LHCN-M2 (cell line): Measurements from ENCODE around the gene UBE2H. TPM values are rescaled to one million over a fixed set of nuclear protein-coding genes. Genes with fewer than 3 reads are reported as not detected.
A peak's percentile ranks its signal among the peaks of the same experiment; 100 is the strongest.
"Not testable (repeated sequence)": the region's sequence is repeated elsewhere in the genome, so short reads cannot be mapped to it uniquely, and the experiment has no call there.

Experiments used
- DNase-seq: peaks from one replicate; pipeline ENCODE4 v3.0.0-alpha.2; 2012; ENCODE audit warnings: low read depth
- total RNA-seq: library from RNA; depleted of rRNA; stranded (reverse); fragments of >200 nt; gene quantifications from 2 replicates; pipeline ENCODE4 v1.2.3, GENCODE V29; 2014

The UBE2H gene
- total RNA-seq, 1 experiment from 2014 or later = 61.3 TPM

- DNase-seq = no peak
These were observed 78.0 kb downstream of the UBE2H start for GRCh38 chr7:129874722-129875121.

GRCh38 chr7:129872054-129872453 lies 80.7 kb downstream of the UBE2H start:
- DNase-seq = no peak

GRCh38 chr7:129870668-129871067 lies 82.1 kb downstream of the UBE2H start:
- no peak for DNase-seq

- DNase-seq = no peak
These were observed 86.5 kb downstream of the UBE2H start for GRCh38 chr7:129866251-129866650.

- DNase-seq = no peak
These were observed 86.9 kb downstream of the UBE2H start for GRCh38 chr7:129865925-129866201.

- DNase-seq = peak; percentile 23
These were observed 87.5 kb downstream of the UBE2H start for GRCh38 chr7:129865093-129865924.

- not testable (repeated sequence) for DNase-seq
These were observed 88.1 kb downstream of the UBE2H start for GRCh38 chr7:129864676-129865075.

- DNase-seq = no peak
These were observed 88.7 kb downstream of the UBE2H start for GRCh38 chr7:129864042-129864441.

GRCh38 chr7:129862682-129863081 lies 90.1 kb downstream of the UBE2H start:
- DNase-seq = no peak

GRCh38 chr7:129860784-129861183 lies 92.0 kb downstream of the UBE2H start:
- not testable (repeated sequence) for DNase-seq

- no peak for DNase-seq
These were observed 93.6 kb downstream of the UBE2H start for GRCh38 chr7:129859183-129859582.

GRCh38 chr7:129858490-129858889 lies 94.3 kb downstream of the UBE2H start:
- no peak for DNase-seq

- DNase-seq = no peak
These were observed 95.4 kb downstream of the UBE2H start for GRCh38 chr7:129857313-129857712.

- DNase-seq = no peak
These were observed 96.6 kb downstream of the UBE2H start for GRCh38 chr7:129855935-129856717.

- peak; percentile 57 for DNase-seq
These were observed 97.5 kb downstream of the UBE2H start for GRCh38 chr7:129855234-129855673.

GRCh38 chr7:129854401-129854800 lies 98.4 kb downstream of the UBE2H start:
- DNase-seq = no peak

GRCh38 chr7:129853661-129854268 lies 99.0 kb downstream of the UBE2H start:
- no peak for DNase-seq

- DNase-seq = no peak
These were observed 101.0 kb downstream of the UBE2H start for GRCh38 chr7:129851809-129852208.

- DNase-seq = no peak
These were observed 101.6 kb downstream of the UBE2H start for GRCh38 chr7:129851174-129851573.

- DNase-seq = peak; percentile 96
These were observed 104.3 kb downstream of the UBE2H start for GRCh38 chr7:129848436-129848835.

- DNase-seq = peak; percentile 92
These were observed 106.8 kb downstream of the UBE2H start for GRCh38 chr7:129845972-129846327.

GRCh38 chr7:129845178-129845971 lies 107.4 kb downstream of the UBE2H start:
- peak; percentile 92 for DNase-seq
